Epithelial cell of proximal tubule (primary cell): ENCODE results near the gene ERVH48-1. TPM values are rescaled to one million over a fixed set of nuclear protein-coding genes. Genes with fewer than 3 reads are reported as not detected.
A peak's percentile ranks its signal among the peaks of the same experiment; 100 is the strongest.

Experiments
- DNase-seq: peaks from one replicate; pipeline ENCODE4 v3.0.0-alpha.2; 2011; ENCODE audit warnings: low read depth
- H3K4me3 ChIP-seq: 2 replicates; pipeline ENCODE4 v1.5.1; 2011; ENCODE audit warnings: low read depth, mild to moderate bottlenecking, low read length
- total RNA-seq: library from RNA; depleted of rRNA; stranded (reverse); fragments of >200 nt; gene quantifications from 2 replicates; pipeline ENCODE4 v1.2.3, GENCODE V29; 2015
- TF ChIP-seq, protein P1 (sequence below): conservative IDR thresholded peaks from 2 replicates; pipeline ENCODE4 v1.5.1; 2012; ENCODE audit warnings: low read depth, mild to moderate bottlenecking, low read length

The ERVH48-1 gene
- total RNA-seq, 1 donor from 2014 or later: not detected

DNA sequence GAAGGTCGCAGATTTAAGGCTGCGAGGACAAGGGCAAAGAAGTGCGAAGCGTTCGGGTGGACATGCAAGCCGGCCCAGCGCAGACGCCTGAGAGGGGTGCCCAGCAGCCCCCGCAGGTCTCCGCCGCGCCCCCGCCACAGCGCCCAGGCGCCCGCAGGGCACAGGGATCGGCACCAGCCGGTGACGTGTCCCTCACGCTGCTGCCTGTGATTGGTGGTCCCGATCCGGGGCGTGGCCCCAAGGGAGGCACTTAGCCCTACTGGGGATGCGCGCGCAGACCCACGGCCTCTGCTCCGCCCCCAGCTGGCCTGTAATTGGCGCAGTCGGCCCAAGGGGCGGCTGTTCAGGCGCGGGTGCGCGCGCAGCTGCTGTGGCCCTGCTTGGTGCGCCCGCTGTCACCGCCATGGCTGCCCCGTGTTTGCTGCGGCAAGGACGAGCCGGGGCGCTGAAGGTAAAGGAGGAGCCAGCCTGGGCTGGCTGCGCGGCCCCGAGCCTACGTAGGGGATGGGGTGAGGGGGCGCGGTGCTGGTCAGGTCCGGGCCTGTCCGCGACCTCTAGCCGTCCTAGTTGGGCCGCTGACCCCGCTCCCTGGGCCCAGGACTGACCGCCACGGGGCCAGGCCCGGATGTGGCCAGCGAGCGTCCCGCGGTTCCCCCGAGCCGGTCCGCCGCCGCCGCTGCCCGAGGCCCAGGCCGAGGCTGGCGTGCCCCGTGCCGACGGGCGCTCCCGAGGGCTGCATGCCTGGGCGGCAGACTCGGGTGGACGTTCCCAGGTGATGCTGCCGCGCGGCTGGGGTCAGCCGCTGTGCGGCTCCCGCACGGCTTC lies 32.3 kb downstream of the ERVH48-1 start, which contains the start of gene NDUFV3:
NDUFV3 (plus strand) TSS at position 379 of the 825 bp plus-strand sequence; CDS start at position 404, 25 bp downstream.
- DNase-seq: peak; percentile 60
- TF ChIP-seq, protein P1, sequence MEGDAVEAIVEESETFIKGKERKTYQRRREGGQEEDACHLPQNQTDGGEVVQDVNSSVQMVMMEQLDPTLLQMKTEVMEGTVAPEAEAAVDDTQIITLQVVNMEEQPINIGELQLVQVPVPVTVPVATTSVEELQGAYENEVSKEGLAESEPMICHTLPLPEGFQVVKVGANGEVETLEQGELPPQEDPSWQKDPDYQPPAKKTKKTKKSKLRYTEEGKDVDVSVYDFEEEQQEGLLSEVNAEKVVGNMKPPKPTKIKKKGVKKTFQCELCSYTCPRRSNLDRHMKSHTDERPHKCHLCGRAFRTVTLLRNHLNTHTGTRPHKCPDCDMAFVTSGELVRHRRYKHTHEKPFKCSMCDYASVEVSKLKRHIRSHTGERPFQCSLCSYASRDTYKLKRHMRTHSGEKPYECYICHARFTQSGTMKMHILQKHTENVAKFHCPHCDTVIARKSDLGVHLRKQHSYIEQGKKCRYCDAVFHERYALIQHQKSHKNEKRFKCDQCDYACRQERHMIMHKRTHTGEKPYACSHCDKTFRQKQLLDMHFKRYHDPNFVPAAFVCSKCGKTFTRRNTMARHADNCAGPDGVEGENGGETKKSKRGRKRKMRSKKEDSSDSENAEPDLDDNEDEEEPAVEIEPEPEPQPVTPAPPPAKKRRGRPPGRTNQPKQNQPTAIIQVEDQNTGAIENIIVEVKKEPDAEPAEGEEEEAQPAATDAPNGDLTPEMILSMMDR: no peak
- H3K4me3 ChIP-seq: peak within 1 kb of the TSS; percentile 96

DNA sequence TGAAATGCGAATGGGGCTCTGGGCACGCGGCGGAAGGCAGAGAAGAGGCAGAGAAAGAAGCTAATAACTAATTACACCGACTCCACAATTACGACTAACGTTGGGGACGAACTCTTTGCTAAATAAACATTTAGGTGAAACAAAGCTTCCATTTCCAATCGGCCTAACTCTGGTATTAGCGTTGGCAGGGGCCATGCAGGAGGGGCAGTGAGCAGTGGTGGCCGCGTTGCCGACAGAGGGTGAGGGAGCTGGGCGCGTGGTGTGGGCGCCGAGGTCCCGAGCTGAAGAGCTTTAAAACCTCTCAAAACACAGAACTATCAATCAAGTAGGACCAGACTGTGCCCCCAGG lies 32.9 kb downstream of the ERVH48-1 start:
- peak overlapping the region; percentile 96 for H3K4me3 ChIP-seq
- TF ChIP-seq, protein P1: no peak
- no peak for DNase-seq

DNA sequence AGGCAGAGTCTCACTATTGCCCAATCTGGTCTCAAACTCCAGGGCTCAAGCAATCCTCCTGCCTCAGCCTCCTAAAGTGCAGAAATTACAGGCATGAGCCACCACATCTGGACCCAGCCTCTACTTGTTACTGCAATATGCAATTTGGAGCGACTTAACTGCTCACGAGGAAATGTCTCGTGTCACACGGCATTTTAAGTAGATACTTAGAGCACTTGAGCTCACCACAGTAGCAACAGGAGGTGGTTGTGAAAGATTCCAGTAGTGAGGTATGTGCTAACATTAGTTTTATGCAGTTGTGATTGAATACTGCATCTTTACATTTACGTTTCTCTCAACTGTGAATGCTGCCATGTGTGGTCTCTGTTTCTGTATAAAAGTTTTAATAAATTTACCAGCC lies 38.1 kb downstream of the ERVH48-1 start:
- no peak for DNase-seq
- no peak overlapping the region for H3K4me3 ChIP-seq
- TF ChIP-seq, protein P1: no peak

DNA sequence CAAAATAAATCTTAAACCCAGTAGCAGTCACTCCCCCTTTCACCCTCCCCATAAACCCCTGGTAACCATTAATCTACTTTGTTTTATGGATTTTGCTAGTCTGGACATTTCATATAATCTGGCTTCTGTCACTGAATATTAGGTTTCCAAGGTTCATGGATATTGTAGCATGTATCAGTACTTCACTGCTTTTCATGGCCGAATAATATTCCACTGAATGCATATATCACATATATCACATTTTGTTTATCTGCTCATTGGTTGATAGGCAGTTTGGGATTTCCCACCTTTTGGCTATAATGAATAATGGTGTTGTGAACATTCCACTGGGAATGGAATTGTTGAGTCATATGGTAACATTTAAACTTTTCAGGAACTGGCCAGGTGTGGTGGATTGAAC lies 41.5 kb downstream of the ERVH48-1 start:
- TF ChIP-seq, protein P1: no peak
- DNase-seq: no peak
- no peak overlapping the region for H3K4me3 ChIP-seq

DNA sequence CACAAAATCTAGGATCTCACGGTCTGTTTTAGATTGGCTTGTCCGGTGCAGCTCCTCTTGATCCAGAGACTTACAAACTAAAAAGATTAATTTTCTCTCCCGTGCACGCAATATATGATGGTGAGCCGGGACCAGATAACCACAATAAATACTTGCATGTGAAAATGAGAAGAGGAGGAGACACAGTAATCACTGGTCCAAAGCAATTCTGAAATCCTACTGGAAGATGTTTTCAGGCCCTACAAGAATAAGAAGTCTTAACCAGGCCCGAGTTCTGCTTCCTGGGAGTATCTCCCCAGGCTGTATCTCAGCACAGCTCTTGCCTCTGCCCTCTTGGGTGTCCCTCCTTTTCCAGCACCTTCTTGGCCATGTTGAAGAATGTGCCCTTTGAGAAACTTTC lies 45.1 kb downstream of the ERVH48-1 start:
- DNase-seq: no peak

DNA sequence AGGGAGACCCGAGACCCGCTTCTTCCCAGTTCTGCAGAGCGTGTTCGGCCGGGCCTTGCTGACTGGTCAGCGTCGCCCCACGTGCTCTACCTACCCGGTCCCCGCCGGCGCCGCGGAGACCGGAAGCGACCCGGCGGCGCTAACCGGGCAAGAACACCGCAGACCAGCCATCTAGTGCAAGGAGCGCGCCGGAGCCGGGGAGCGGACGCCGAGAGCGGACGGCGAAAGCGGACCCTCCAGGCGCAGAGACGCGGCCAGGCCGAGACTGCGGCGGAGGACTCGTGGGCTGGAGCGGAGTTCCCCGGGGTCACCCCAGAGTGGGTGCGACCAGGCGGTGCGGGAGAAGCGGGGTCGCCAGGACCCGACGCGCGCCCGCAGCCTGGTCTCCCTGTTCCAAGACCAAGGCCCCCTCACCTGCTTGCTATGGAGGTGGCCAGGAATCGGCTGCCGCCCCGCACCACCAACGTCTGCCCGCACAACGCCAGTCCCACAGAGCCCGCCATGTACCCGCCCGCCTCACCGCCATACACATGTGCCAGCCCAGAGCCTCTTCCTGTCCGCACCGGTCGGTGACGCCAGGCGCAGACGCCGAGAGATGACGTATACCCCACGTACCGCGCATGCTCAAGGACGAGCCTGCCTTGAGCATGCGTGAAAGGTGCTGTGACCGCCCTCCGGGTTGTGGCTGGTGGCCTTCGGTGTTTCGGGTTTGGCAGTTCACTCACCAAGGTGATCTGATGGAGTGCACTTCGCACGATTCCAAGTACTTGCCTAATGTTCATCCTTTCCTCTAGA lies 46.2 kb downstream of the ERVH48-1 start, which contains the start of gene WDR4:
WDR4 (minus strand) TSS at position 547 of the 795 bp plus-strand sequence; CDS start at position 503, 44 bp downstream.
- peak within 1 kb of the TSS; percentile 84 for H3K4me3 ChIP-seq
- DNase-seq: peak; percentile 66
- TF ChIP-seq, protein P1: no peak

More for the DNA sequence above, 45.1 kb downstream of the ERVH48-1 start:
- H3K4me3 ChIP-seq: peak overlapping the region; percentile 84
- TF ChIP-seq, protein P1: no peak
